Measurements from ENCODE around the gene CHKB. TPM values are rescaled to one million over a fixed set of nuclear protein-coding genes. Genes with fewer than 3 reads are reported as not detected.
"Not testable (repeated sequence)": the region's sequence is repeated elsewhere in the genome, so short reads cannot be mapped to it uniquely, and the experiment has no call there.

Gene CHKB
- total RNA-seq, 1 donor from 2014 or later, result 42.7 TPM

- DNase-seq, result no peak
- intact Hi-C loops (cut with micrococcal nuclease), result no loop called here
Measured at GRCh38 chr22:50561401-50562358, 21.0 kb downstream of the CHKB start.

GRCh38 chr22:50560034-50560433 is 22.6 kb downstream of the CHKB start:
- ATAC-seq (no peak), DNase-seq (no peak)
- intact Hi-C loops (cut with micrococcal nuclease), result no loop called here

More at GRCh38 chr22:50561401-50562358, 21.0 kb downstream of the CHKB start:
- ATAC-seq, result no peak

- intact Hi-C loops (cut with micrococcal nuclease), result no loop called here
- ATAC-seq (no peak), DNase-seq (no peak)
Measured at GRCh38 chr22:50556703-50557102, 25.9 kb downstream of the CHKB start.

GRCh38 chr22:50553310-50553709 is 29.3 kb downstream of the CHKB start:
- DNase-seq (no peak), ATAC-seq (no peak)
- intact Hi-C loops (cut with micrococcal nuclease), result no loop called here

- intact Hi-C loops (cut with micrococcal nuclease), result no loop called here
- ATAC-seq, result no peak
- no peak for DNase-seq
Measured at GRCh38 chr22:50551160-50551752, 31.4 kb downstream of the CHKB start.

GRCh38 chr22:50550395-50550794 is 32.3 kb downstream of the CHKB start:
- ATAC-seq (no peak), DNase-seq (no peak)
- intact Hi-C loops (cut with micrococcal nuclease), result no loop called here

- intact Hi-C loops (cut with micrococcal nuclease), result no loop called here
- ATAC-seq, result no peak
- no peak for DNase-seq
Measured at GRCh38 chr22:50548921-50549790, 33.5 kb downstream of the CHKB start.

GRCh38 chr22:50548040-50548920 is 34.4 kb downstream of the CHKB start:
- peak; percentile 13 for ATAC-seq
- intact Hi-C loops (cut with micrococcal nuclease), result no loop called here
- peak; percentile 50 for DNase-seq

- ATAC-seq, result no peak
- intact Hi-C loops (cut with micrococcal nuclease), result no loop called here
- no peak for DNase-seq
Measured at GRCh38 chr22:50547263-50547985, 35.2 kb downstream of the CHKB start.

GRCh38 chr22:50546326-50547262 is 36.1 kb downstream of the CHKB start:
- ATAC-seq, result no peak
- DNase-seq, result no peak
- intact Hi-C loops (cut with micrococcal nuclease), result no loop called here

GRCh38 chr22:50545522-50546325 is 36.9 kb downstream of the CHKB start, which contains the start of gene KLHDC7B:
Gene KLHDC7B, plus strand, starts transcription at chr22:50545899. Its CDS starts 345 bp downstream, at chr22:50546244.
- intact Hi-C loops (cut with micrococcal nuclease), result no loop called here
- ATAC-seq (no peak), DNase-seq (no peak)

- intact Hi-C loops (cut with micrococcal nuclease), result no loop called here
- DNase-seq (no peak), ATAC-seq (no peak)
Measured at GRCh38 chr22:50544746-50545253, 37.8 kb downstream of the CHKB start.

GRCh38 chr22:50544078-50544745 is 38.4 kb downstream of the CHKB start:
- intact Hi-C loops (cut with micrococcal nuclease), result no loop called here

GRCh38 chr22:50542416-50542927 is 40.2 kb downstream of the CHKB start:
- ATAC-seq (no peak), DNase-seq (peak; percentile 25)
- intact Hi-C loops (cut with micrococcal nuclease), result no loop called here

More at GRCh38 chr22:50544078-50544745, 38.4 kb downstream of the CHKB start:
- peak; percentile 74 for ATAC-seq
- peak; percentile 89 for DNase-seq

- ATAC-seq, result peak; percentile 25
- intact Hi-C loops (cut with micrococcal nuclease), result not testable (repeated sequence)
- DNase-seq, result peak; percentile 55
Measured at GRCh38 chr22:50541667-50542026, 41.0 kb downstream of the CHKB start.

All from left ventricle myocardium superior (tissue), 1 donor.